Measurements from ENCODE around the gene SCMH1.

SCMH1 gene

DNA sequence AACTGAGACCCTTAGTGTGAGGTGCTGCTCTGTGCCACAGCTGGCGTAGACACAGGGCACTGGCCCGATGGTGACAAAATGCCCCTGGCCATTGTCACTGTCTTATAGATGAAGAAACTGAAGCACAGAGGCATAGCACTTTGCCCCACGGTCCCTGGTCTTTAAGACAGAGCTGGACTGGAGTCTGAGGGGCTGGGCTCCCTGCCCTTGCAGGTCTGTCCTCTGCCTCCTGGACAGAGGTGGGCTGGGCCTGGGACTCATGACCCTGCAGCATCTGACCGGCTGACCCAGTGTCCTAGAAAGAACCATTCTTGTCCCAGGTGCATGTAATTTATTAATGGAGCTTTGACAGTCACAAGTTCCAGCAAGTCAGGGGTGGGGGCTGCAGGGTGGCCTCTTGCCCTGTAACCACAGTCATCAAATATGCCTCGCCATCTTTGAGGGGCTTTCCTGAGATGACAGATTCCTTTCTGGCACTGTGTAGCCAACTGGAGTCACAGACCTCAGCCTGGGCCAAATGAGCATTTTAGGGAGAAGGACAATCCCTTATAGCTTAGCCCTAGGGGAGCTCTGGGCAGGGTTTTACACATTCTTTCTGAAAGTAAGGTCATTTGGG, 226.7 kb downstream of the SCMH1 start:
- no peaks in the 10 kb centered on the region for H3K27me3 ChIP-seq
- H3K9me3 ChIP-seq = no peaks in the 10 kb centered on the region
- TF ChIP-seq, protein P1, sequence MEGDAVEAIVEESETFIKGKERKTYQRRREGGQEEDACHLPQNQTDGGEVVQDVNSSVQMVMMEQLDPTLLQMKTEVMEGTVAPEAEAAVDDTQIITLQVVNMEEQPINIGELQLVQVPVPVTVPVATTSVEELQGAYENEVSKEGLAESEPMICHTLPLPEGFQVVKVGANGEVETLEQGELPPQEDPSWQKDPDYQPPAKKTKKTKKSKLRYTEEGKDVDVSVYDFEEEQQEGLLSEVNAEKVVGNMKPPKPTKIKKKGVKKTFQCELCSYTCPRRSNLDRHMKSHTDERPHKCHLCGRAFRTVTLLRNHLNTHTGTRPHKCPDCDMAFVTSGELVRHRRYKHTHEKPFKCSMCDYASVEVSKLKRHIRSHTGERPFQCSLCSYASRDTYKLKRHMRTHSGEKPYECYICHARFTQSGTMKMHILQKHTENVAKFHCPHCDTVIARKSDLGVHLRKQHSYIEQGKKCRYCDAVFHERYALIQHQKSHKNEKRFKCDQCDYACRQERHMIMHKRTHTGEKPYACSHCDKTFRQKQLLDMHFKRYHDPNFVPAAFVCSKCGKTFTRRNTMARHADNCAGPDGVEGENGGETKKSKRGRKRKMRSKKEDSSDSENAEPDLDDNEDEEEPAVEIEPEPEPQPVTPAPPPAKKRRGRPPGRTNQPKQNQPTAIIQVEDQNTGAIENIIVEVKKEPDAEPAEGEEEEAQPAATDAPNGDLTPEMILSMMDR (IDR thresholded peaks at IDR 0.05; ENCODE audit: low read depth, low read length) = no peak
- no peak for DNase-seq
- no peak overlapping the region for H3K4me3 ChIP-seq (ENCODE audit: low read depth, low read length)
- no peaks in the 10 kb centered on the region for H3K4me1 ChIP-seq
- peaks cover 19% of the 10 kb centered on the region for H3K36me3 ChIP-seq

- TF ChIP-seq, protein P1 (IDR thresholded peaks at IDR 0.05; ENCODE audit: low read depth, low read length) = no peak
- Histone ChIP-seq H3K9me3 (no peaks in the 10 kb centered on the region), H3K4me1 (no peaks in the 10 kb centered on the region), H3K4me3 (ENCODE audit: low read depth, low read length) (no peak overlapping the region), H3K27me3 (no peaks in the 10 kb centered on the region), H3K36me3 (peaks cover 25% of the 10 kb centered on the region)
- DNase-seq = no peak
These were observed 227.2 kb downstream of the SCMH1 start for GRCh38 chr1:41014871-41015270.

DNA sequence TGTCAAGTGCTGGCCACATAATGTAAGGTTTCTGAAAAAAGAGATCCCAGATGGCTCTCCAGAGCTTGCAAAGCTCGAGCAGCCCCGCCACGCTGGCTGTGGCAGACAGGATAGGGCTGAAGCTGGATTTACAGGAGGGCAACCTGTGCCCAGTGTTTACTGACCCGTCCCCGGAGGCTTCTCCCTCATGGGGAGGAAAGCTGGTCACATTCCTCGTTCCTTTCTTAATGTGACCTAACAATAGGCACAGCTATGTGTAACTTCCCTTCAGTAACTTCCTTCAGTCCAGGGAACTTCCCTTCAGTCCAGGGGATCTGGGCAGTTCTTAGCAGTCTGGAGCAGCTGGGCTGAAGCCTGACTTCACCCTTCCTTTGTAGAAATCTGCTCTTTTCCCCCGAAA, 228.3 kb downstream of the SCMH1 start:
- H3K27me3 ChIP-seq = no peaks in the 10 kb centered on the region
- TF ChIP-seq, protein P1 (IDR thresholded peaks at IDR 0.05; ENCODE audit: low read depth, low read length) = no peak
- no peaks in the 10 kb centered on the region for H3K9me3 ChIP-seq
- DNase-seq = no peak
- H3K4me1 ChIP-seq = no peaks in the 10 kb centered on the region
- H3K36me3 ChIP-seq = peaks cover 28% of the 10 kb centered on the region
- no peak overlapping the region for H3K4me3 ChIP-seq (ENCODE audit: low read depth, low read length)

DNA sequence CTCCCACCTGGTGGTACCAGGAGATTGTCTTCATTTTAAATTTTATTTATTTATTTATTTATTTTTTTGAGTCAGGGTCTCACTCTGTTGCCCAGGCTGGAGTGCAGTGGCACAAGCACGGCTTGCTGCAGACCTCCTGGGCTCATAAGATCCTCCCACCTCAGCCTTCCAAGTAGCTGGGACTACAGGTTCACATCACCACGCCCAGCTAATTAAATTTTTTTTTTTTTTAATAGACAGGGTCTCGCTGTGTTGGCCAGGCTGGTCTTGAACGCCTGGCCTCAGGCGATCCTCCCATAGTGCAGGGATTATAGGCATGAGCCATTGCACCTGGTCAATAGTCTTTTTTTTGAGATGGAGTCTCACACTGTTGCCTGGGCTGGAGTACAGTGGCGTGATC, 229.1 kb downstream of the SCMH1 start:
- Histone ChIP-seq H3K4me3 (ENCODE audit: low read depth, low read length) (no peak overlapping the region), H3K9me3 (no peaks in the 10 kb centered on the region), H3K36me3 (peaks cover 34% of the 10 kb centered on the region), H3K27me3 (no peaks in the 10 kb centered on the region), H3K4me1 (no peaks in the 10 kb centered on the region)
- DNase-seq = no peak
- TF ChIP-seq, protein P1 (IDR thresholded peaks at IDR 0.05; ENCODE audit: low read depth, low read length) = no peak

GRCh38 chr1:41010345-41010744, 231.8 kb downstream of the SCMH1 start:
- no peak for DNase-seq
- H3K36me3 ChIP-seq = peaks cover 47% of the 10 kb centered on the region
- no peak overlapping the region for H3K4me3 ChIP-seq (ENCODE audit: low read depth, low read length)
- H3K27me3 ChIP-seq = no peaks in the 10 kb centered on the region
- H3K4me1 ChIP-seq = no peaks in the 10 kb centered on the region
- TF ChIP-seq, protein P1 (IDR thresholded peaks at IDR 0.05; ENCODE audit: low read depth, low read length) = no peak
- no peaks in the 10 kb centered on the region for H3K9me3 ChIP-seq

GRCh38 chr1:41009466-41009865, 232.6 kb downstream of the SCMH1 start:
- Histone ChIP-seq H3K9me3 (no peaks in the 10 kb centered on the region), H3K36me3 (peaks cover 53% of the 10 kb centered on the region), H3K27me3 (no peaks in the 10 kb centered on the region), H3K4me3 (ENCODE audit: low read depth, low read length) (no peak overlapping the region), H3K4me1 (no peaks in the 10 kb centered on the region)
- no peak for DNase-seq
- TF ChIP-seq, protein P1 (IDR thresholded peaks at IDR 0.05; ENCODE audit: low read depth, low read length) = no peak

All from BE2C (cell line).